ENCODE data around the gene DDX41. TPM values are rescaled to one million over a fixed set of nuclear protein-coding genes. Genes with fewer than 3 reads are reported as not detected.

DDX41 gene
- total and polyA plus RNA-seq, 2 donors = 27.4 to 65.6 TPM

DNA sequence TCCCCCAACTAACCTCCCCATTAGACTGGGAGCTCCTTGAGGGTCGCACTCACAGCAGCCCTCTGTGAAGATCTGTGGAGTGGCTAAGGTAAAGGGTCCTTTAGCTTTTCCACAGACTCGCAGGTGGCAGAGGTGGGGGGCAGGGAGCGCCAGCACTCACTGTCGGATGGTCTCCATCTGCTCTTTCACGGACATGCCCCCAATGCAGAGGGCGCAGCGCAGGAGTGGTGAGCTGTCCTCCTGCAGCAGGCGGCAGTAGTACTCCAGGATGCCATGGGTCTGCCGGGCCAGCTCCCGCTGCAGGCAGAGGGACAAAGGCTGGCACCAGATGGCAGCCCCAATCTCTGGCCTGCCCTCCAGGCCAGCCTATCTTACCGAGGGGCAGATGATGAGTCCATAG, 2.2 kb downstream of the DDX41 start:
- H3K36me3 ChIP-seq (ENCODE audit: insufficient read depth) = peaks cover 2% of the 10 kb centered on the region
- no peak overlapping the region for H3K4me3 ChIP-seq (ENCODE audit: low read depth, low read length)
- no peak for DNase-seq (ENCODE audit: extremely low spot score)
- 93% methylated on average over 11 of the region's 11 CpGs for WGBS
- H3K27ac ChIP-seq (ENCODE audit: low read depth) = no peak overlapping the region
- H3K4me1 ChIP-seq (ENCODE audit: insufficient read depth) = no peaks in the 10 kb centered on the region

DNA sequence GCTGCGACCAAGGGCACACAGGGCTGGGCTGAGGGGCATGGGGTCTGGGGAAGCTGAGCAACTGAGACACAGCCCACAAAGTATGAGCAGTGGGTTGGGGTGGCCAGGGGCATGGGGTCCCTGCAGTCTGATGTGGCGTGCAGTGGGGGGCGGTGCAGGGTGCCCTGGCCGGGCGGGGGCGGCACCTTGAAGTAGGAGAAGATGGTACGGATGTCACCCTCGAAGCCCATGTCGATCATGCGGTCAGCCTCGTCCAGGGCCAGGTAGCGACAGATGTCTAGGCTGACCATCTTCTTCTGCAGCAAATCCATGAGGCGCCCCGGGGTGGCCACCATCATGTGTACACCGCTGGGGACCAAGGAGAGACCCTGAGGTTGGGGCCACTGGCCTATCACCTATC, 3.3 kb downstream of the DDX41 start:
- Histone ChIP-seq H3K36me3 (ENCODE audit: insufficient read depth) (peaks cover 2% of the 10 kb centered on the region), H3K27ac (ENCODE audit: low read depth) (no peak overlapping the region), H3K4me1 (ENCODE audit: insufficient read depth) (no peaks in the 10 kb centered on the region), H3K4me3 (ENCODE audit: low read depth, low read length) (no peak overlapping the region)
- 96% methylated on average over 15 of the region's 15 CpGs for WGBS
- DNase-seq (ENCODE audit: extremely low spot score) = no peak

DNA sequence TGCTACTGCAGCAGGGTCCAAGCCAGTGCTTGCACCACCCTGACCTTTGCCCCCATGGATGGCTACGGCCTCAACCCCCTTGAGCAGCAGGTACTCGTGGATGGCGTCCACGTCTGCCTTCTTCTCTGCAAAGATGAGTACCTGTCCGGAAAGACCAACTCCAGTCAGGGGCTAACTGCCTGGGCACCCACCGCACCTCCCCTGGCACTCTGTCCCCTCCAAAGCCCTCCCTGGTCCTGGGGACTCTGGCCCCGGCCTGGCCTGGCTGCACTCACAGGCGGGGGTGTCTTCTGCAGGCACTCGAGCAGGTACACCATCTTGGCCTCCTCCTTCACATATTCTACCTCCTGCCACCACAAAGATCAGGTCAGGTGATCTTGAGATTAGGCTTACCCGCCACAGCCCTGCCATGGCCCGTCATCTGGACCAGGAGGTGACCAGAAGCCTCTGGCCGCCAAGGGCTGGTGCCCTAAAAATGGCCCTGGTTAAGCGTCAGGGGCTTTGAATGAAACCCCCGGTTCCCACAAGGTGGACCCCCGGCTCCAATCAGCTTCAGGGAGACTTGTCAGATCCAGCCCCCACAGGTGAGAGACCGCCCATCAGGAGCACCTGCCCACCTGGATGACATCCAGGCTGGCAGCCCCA, 3.9 kb downstream of the DDX41 start:
- WGBS = 95% methylated on average over 16 of the region's 16 CpGs
- no peak for DNase-seq (ENCODE audit: extremely low spot score)
- H3K4me1 ChIP-seq (ENCODE audit: insufficient read depth) = no peaks in the 10 kb centered on the region
- H3K36me3 ChIP-seq (ENCODE audit: insufficient read depth) = peaks cover 2% of the 10 kb centered on the region
- H3K27ac ChIP-seq (ENCODE audit: low read depth) = no peak overlapping the region
- no peak overlapping the region for H3K4me3 ChIP-seq (ENCODE audit: low read depth, low read length)

DNA sequence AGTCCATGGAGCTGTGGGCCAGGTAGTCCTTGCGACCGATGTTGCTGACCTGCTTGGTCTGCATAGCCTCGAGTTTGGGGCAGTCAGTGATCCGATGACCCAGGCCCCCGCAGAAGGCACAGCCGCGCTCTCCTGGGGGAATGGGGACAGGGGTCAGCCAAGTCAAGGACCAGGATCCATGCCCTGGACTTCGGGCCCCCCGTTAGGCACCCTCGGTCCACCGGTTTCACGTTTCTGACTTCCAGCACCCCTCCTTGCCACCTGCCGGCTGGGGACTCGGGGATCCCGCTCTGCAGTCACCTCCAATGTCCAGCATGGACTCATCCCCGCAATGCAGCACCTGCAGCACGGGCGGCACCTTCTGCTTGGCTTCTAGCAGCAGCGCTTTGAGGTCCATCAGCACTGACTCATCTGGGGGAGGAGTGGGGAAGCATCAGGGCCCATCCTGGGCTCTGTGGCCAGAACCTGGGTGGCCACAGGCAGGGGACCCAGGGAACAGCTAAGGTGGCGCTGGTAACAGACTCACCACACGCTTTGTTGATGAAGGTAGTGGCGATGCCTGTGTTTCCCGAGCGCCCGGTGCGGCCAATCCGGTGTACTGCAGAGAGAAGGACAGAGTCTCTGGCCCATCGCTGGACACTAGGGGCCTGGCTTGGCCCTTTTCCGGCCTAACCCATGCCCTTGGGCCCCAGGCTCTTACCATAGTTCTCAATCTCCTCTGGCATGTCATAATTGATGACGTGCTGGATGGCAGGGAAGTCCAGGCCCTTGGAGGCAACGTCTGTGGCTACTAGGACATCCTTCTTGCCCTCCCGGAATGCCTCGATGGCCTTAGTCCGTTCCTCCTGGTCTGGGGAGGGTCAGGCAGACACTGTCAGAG, 4.7 kb downstream of the DDX41 start:
- no peak for DNase-seq (ENCODE audit: extremely low spot score)
- H3K4me1 ChIP-seq (ENCODE audit: insufficient read depth) = no peaks in the 10 kb centered on the region
- H3K27ac ChIP-seq (ENCODE audit: low read depth) = no peak overlapping the region
- H3K36me3 ChIP-seq (ENCODE audit: insufficient read depth) = peaks cover 2% of the 10 kb centered on the region
- H3K4me3 ChIP-seq (ENCODE audit: low read depth, low read length) = no peak overlapping the region
- 93% methylated on average over 34 of the region's 34 CpGs for WGBS

DNA sequence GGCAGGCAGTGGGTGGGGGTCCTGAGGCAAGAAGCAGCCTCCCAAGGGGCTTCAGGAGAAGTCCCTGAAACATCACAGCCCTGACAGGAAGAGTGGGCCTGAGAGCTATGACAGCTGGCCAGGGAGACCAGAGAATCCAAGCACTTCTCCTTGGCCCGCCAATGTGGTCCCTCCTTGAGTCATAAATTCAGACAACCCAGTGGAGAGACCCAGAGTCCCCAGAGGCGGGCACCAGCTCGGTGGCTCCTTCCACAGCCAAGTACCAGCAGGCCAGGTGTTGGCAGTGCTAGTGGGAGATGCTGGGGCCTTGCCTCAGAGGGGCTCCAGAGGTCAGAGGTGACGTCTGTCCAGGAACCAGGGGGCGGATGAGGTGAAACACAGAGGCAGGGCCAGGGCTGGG, 5.6 kb downstream of the DDX41 start:
- Histone ChIP-seq H3K4me3 (ENCODE audit: low read depth, low read length) (no peak overlapping the region), H3K4me1 (ENCODE audit: insufficient read depth) (no peaks in the 10 kb centered on the region), H3K27ac (ENCODE audit: low read depth) (no peak overlapping the region), H3K36me3 (ENCODE audit: insufficient read depth) (peaks cover 2% of the 10 kb centered on the region)
- DNase-seq (ENCODE audit: extremely low spot score) = no peak
- 89% methylated on average over 5 of the region's 5 CpGs for WGBS

DNA sequence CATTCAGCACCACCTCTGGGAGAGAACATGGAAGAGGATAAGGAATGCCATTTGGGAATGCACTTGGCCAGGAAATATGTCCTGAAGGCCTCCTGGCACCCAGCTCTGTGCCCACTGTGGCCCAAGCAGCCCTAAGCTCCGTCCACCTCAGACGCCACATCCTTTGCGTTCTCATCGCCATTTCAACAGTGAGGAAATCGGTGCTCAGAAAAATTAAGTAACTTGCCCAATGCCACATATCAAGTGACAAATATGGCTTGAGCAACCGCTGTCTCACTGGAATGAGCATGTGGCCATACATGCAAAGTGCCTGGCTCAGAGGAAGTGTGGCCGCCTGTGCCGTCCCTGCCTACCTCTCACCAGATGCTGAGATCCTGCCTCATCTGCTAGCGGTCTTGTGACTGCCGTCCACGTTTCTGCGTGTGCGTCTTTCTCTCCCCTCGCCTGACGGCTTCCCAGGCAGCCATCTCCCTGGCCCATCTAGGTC, 6.2 kb downstream of the DDX41 start:
- no peak for DNase-seq (ENCODE audit: extremely low spot score)
- Histone ChIP-seq H3K4me3 (ENCODE audit: low read depth, low read length) (no peak overlapping the region), H3K27ac (ENCODE audit: low read depth) (no peak overlapping the region), H3K36me3 (ENCODE audit: insufficient read depth) (peaks cover 2% of the 10 kb centered on the region), H3K4me1 (ENCODE audit: insufficient read depth) (no peaks in the 10 kb centered on the region)
- 87% methylated on average over 15 of the region's 15 CpGs for WGBS

DNA sequence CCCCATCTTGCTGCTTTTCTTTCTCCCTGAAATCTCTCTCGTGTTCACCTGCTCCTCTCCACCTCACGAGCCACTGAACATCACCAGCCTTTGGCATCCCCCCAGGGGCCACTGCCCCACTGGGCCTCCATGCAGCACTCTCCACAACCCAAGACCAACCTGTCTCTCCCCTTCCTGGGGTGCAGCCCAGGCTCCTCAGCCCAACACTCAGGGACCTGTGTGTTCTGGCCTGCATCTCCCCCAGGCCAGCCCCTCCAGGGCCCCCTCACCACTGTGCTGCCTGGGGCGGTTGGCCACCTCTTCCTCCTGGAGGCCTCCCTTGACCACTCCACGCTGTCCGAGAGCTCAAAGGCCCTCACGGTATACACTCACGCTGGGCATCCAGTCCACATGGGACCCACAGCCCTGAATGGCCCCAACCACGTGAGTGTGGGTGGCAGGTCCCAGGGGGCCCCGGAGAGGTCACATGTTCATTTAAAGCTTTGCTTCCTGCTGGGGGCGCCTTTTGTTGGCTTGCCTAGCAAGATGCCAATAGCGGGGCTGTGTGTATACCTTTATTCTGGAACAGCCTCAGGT, 6.7 kb downstream of the DDX41 start:
- H3K36me3 ChIP-seq (ENCODE audit: insufficient read depth) = peaks cover 2% of the 10 kb centered on the region
- no peak overlapping the region for H3K4me3 ChIP-seq (ENCODE audit: low read depth, low read length)
- H3K27ac ChIP-seq (ENCODE audit: low read depth) = no peak overlapping the region
- WGBS = 71% methylated on average over 11 of the region's 11 CpGs
- no peak for DNase-seq (ENCODE audit: extremely low spot score)
- H3K4me1 ChIP-seq (ENCODE audit: insufficient read depth) = no peaks in the 10 kb centered on the region

DNA sequence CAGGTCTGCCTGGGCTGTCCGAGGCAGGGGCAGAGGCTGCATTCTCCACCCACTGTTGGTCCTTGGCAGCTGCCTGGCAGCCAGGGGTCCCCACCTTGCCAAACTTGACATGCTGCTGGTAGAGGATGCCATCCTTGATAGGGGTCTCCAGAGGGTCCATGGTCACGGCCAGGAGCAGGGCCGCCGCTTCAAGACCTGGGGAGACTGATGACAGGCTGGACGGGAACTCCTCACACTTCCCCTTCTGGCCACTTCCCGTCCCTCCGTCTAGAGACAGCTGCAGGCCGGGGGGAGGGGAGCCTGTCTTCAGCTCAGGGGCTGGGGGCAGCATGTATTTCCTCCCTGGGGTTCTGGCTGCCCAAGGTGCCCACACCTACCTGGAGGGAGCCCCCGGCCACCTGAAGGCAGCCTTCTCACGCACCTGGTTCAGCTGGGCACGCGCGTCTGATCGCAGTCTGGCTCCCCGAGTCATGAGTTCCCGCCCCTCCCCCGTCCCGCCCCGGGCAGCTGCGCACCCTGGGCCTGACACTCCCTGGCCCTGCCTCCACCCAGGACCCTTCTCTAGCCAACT, 7.3 kb downstream of the DDX41 start, which contains the start of gene DOK3:
DOK3 (minus strand) TSS at position 446 of the 571 bp plus-strand sequence; CDS start at position 160, 286 bp downstream.
- Histone ChIP-seq H3K27ac (ENCODE audit: low read depth) (no peak within 1 kb of the TSS), H3K4me1 (ENCODE audit: insufficient read depth) (no peaks in the 10 kb centered on the region), H3K36me3 (ENCODE audit: insufficient read depth) (peaks cover 2% of the 10 kb centered on the region), H3K4me3 (ENCODE audit: low read depth, low read length) (no peak within 1 kb of the TSS)
- 45% methylated on average over 20 of the region's 20 CpGs for WGBS
- no peak for DNase-seq (ENCODE audit: extremely low spot score)

DNA sequence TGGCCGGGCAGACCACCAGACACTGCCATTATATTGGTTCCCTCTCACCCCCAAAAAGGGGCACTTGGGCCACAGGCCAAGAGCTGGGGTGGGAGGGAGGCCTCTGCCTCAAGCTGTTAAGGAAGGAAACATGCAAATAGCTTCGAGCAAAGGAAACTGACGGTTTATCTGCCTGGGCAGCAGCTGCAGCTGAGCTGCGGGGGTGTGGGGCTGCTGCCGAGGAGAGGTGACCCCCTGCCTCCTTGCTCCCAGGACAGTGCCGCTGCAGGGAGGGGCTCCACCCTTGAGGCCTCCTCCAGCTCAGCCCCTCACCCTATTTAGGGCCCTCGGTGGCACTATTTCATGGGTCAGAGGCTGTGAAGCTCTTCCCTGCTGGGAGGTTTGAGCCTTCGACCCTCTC, 7.9 kb downstream of the DDX41 start:
- Histone ChIP-seq H3K36me3 (ENCODE audit: insufficient read depth) (peaks cover 2% of the 10 kb centered on the region), H3K4me3 (ENCODE audit: low read depth, low read length) (no peak overlapping the region), H3K27ac (ENCODE audit: low read depth) (no peak overlapping the region), H3K4me1 (ENCODE audit: insufficient read depth) (no peaks in the 10 kb centered on the region)
- 61% methylated on average over 8 of the region's 8 CpGs for WGBS
- no peak for DNase-seq (ENCODE audit: extremely low spot score)

DNA sequence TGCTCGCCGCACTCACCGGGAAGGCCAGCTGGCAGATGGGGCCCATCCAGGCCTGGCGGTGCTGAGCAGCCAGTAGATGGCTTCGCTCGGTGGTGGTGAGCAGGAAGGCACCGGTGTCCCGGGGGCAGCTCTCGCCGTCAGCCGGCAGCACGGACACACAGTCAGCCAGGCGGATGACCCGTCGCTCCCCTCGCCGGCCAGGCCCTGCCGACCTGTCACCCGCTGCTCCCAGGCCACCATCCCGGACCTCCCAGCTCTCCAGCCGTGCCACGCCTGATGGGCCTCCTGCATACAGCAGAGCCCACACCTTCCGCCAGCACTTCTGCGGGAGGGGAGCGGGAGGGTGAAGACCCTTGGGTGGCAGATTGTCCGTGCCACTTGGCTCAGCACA, 8.5 kb downstream of the DDX41 start:
- no peak for DNase-seq (ENCODE audit: extremely low spot score)
- H3K4me3 ChIP-seq (ENCODE audit: low read depth, low read length) = no peak overlapping the region
- peaks cover 2% of the 10 kb centered on the region for H3K36me3 ChIP-seq (ENCODE audit: insufficient read depth)
- H3K27ac ChIP-seq (ENCODE audit: low read depth) = no peak overlapping the region
- no peaks in the 10 kb centered on the region for H3K4me1 ChIP-seq (ENCODE audit: insufficient read depth)
- 86% methylated on average over 26 of the region's 26 CpGs for WGBS

DNA sequence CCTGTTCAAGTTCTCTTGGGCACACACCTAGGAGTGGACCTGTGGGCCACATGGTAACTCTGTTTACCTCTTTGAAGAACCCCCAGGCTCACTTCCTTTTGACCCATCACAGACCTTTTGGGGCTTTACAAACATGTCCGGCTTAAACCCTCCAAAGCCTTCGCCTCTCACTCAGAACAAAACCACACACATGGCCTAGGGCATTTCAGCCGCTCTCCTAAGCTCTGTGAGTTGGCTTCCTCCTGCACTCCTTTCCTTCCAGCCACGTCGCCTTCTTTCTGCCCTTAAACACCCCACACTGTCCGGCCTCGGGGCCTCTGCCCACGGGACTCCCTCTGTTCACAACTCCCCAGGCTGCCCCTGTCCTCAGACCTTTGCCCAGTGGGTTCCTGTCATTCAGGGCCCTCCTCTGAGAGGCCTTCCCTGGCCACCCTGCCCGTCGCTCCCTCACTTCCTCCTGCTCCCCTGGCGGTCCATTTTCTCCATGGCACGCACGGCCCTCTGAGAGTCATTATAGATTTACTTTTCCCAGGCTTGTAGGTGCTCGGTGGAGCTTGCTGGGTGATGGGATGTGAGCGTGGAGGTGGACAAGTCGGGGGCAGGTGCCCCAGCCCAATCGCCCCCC, 9.1 kb downstream of the DDX41 start:
- Histone ChIP-seq H3K27ac (ENCODE audit: low read depth) (no peak overlapping the region), H3K36me3 (ENCODE audit: insufficient read depth) (peaks cover 2% of the 10 kb centered on the region), H3K4me1 (ENCODE audit: insufficient read depth) (no peaks in the 10 kb centered on the region), H3K4me3 (ENCODE audit: low read depth, low read length) (no peak overlapping the region)
- DNase-seq (ENCODE audit: extremely low spot score) = no peak
- 85% methylated on average over 17 of the region's 17 CpGs for WGBS

DNA sequence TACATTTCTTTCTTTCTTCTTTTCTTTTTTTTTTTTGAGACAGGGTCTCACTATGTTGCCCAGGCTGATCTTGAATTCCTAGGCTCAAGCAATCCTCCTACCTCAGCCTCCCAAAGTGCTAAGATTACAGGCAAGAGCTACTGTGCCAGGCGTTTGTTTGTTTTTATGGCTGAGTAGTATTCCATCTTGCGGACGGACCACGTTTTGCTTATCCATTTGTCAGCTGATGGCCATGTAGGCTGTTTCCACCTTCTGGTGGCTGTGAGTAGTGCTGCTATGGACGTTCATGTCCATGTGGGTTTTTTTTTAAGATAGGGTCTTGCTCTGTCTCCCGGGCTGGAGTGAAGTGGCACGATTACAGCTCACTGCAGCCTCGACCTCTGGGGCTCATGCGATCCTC, 9.6 kb downstream of the DDX41 start:
- no peak overlapping the region for H3K27ac ChIP-seq (ENCODE audit: low read depth)
- no peak for DNase-seq (ENCODE audit: extremely low spot score)
- H3K4me3 ChIP-seq (ENCODE audit: low read depth, low read length) = no peak overlapping the region
- WGBS = 86% methylated on average over 9 of the region's 9 CpGs
- peaks cover 2% of the 10 kb centered on the region for H3K36me3 ChIP-seq (ENCODE audit: insufficient read depth)
- H3K4me1 ChIP-seq (ENCODE audit: insufficient read depth) = no peaks in the 10 kb centered on the region

DNA sequence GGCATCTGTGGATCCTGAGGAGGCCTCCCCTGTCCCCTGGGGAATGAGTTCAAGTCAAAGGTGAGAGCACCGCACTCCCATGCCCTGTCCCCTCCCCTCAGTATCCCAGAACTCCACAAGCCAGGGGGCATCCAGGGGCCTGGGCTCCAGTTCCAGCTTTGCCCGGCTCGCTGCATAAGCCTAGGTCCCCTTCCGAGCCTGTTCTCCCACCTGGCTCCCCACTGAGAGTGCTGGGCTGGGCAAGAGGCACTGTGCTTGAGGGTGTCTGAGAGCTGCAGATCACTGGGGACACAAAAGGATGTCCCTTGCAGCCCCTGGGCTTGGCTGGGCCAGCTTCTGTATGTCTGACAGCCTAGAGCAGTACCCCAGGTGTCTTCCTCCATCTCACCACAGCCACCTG, 11.7 kb downstream of the DDX41 start:
- 92% methylated on average over 4 of the region's 4 CpGs for WGBS
- Histone ChIP-seq H3K4me1 (ENCODE audit: insufficient read depth) (no peaks in the 10 kb centered on the region), H3K4me3 (ENCODE audit: low read depth, low read length) (no peak overlapping the region), H3K36me3 (ENCODE audit: insufficient read depth) (no peaks in the 10 kb centered on the region), H3K27ac (ENCODE audit: low read depth) (no peak overlapping the region)
- DNase-seq (ENCODE audit: extremely low spot score) = no peak

Measured in urinary bladder (tissue), 4 donors.